HG02970 (cell line): ENCODE measurements around the gene FAF1.

ENCODE experiments used
- ATAC-seq: cut with Tn5 transposase; IDR thresholded peaks from one replicate; pipeline ENCODE4 v1.9.1; 2021; ENCODE audit warnings: mild to moderate bottlenecking, moderate library complexity, moderate number of reproducible peaks; ENCODE audit not compliant: unreplicated experiment, low FRiP score

FAF1 gene

DNA sequence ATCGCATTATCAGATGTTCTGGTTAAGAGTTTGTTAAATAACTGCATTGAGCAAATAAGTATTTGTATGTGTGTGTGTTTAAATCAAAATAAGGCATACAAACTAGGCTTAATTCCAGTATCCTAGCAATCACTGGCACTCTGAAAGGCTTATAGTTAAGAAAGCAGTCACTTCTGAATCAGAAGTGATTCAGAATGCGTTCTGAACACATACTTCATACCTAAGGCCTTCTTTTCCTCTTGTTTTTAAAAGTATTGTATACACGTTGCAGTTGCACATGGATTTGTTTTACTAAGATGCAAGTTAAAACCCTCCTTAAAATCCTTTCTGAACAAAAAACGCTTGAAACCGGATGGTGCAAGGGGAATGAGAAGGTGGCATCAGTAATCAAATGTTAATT is 298.4 kb downstream of the FAF1 start:
- no peak for ATAC-seq

DNA sequence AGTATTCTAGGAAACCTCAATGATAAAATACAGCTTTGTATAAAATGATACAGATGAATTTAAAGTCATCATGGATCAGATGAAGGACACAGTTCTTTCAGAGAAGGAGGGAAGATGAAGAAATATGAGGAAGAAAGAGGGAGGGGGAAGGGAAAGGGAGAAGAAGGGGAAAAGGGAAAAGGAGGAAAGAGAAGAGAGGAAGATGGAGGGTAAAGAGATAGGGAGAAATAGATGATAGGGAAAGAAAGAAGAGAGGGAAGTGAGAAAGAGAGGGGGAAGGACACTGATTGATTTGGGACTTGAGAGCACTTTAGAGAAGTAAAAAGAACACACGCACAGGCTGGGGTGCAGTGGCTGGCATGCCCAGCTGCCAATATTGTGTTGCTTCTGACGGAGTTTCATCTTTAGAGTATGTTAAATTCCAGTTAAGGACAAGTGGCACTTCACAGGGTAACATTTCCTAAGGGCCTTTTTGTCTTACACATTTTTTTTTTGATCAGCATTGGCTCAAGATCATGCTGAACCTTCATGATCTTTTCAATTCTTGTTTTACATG is 300.9 kb downstream of the FAF1 start:
- no peak for ATAC-seq

GRCh38 chr1:50658459-50659076 is 301.5 kb downstream of the FAF1 start:
- no peak for ATAC-seq

DNA sequence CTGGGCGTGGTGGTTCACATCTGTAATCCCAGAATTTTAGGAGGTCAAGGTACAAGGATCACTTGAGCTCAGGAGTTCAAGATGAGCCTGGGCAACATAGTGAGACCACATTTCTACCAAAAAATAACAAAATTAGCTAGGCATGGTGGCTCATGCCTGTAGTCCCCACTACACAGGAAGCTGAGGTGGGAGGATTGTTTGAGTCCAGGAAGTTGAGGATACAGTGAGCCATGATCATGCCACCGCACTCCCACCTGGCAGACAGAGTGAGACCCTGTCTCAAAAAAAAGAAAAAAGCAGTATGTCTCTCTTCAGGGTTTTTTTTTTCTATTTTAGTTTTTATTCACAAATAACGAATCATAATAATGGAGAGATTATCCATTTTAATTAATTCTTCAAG is 303.1 kb downstream of the FAF1 start:
- ATAC-seq, result no peak

GRCh38 chr1:50651476-50652263 is 308.4 kb downstream of the FAF1 start:
- ATAC-seq, result no peak

GRCh38 chr1:50646526-50646925 is 313.5 kb downstream of the FAF1 start:
- ATAC-seq, result no peak

GRCh38 chr1:50645139-50645538 is 314.9 kb downstream of the FAF1 start:
- ATAC-seq, result no peak

- no peak for ATAC-seq
Measured at GRCh38 chr1:50644447-50645105, 315.5 kb downstream of the FAF1 start.

- ATAC-seq, result no peak
Measured at GRCh38 chr1:50637460-50637859, 322.6 kb downstream of the FAF1 start.

DNA sequence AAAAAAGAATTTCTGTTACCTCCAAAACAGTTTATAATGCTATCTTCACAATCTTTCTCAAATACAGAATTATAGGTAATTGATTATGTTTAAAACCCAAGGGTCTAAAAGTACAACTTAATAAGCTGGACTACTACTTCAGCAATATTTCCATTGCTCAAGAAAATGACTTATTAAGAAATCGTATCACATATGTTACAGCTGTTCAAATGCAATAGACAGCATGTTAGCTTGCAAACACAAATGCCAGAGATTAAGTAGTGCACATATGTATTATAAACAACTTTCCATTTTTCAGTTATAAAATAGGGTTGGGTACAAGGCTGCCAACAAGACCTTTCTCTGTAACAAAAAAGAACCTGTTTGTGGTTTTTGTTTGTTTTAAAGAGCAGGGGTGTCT is 325.8 kb downstream of the FAF1 start:
- no peak for ATAC-seq

DNA sequence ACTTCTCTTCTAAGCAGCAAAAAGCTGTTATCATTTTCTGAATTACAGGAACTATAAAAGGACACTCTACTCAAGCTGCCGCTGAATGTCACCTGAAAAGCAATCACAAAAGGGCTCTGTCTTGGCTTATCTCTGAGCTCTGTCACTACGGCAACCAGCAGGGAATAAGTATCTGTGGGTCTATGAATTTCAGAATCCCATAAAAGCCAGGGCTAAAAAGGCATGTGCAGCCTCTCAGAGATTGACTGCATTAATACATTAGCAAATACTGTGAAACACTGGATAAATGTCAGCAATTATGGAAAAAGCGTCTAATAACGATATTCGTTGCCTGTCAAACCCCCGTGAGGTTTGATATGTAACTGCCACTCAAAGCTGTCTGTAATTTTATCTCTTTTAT is 326.6 kb downstream of the FAF1 start:
- no peak for ATAC-seq

- no peak for ATAC-seq
Measured at GRCh38 chr1:50631161-50631560, 328.9 kb downstream of the FAF1 start.

GRCh38 chr1:50622259-50622658 is 337.8 kb downstream of the FAF1 start:
- ATAC-seq, result no peak

GRCh38 chr1:50620680-50621329 is 339.3 kb downstream of the FAF1 start:
- no peak for ATAC-seq

GRCh38 chr1:50615036-50615750 is 344.9 kb downstream of the FAF1 start:
- no peak for ATAC-seq

GRCh38 chr1:50611675-50612074 is 348.4 kb downstream of the FAF1 start:
- ATAC-seq, result no peak

DNA sequence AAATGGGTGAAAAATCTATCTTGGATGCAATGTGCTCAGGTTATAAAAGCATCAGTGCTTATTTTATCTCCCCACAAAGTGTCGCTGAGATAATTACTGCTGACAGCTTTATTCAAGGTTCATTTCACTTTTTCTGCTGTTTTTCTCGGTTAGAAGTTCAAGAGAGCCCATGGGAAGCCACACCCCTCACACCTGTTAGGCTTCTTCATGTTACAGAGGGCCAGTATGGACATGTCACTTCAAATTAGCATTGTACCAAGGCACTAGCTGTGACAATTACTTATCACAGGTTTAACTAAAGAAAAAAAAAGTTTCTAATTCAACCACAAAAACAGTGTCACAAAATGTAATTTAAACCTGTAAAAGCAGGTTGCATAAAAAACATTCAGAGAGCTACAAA is 349.5 kb downstream of the FAF1 start:
- no peak for ATAC-seq

- no peak for ATAC-seq
Measured at GRCh38 chr1:50609508-50609907, 350.6 kb downstream of the FAF1 start.

GRCh38 chr1:50605186-50605875 is 354.7 kb downstream of the FAF1 start:
- ATAC-seq, result no peak

DNA sequence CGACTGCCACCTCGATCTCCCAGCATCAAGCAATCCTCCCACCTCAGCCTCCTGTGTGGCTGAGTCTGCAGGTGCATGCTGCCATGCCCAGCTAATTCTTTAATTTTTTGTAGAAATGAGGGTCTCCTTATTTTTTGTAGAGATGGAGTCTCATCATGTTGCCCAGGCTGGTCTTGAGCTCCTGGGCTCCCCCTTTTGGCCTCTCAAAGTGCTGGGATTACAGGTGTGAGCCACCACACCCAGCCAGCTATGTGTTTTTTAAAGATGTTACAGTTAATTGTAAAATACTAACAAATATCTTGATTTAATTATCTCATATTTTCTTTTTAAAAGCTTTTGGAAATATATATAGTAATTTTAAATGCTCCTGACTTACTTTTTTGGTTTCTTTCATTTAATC is 355.5 kb downstream of the FAF1 start:
- no peak for ATAC-seq
